HG03342 (cell line): Measurements from ENCODE around the gene MCU.
"Not testable (repeated sequence)": the region's sequence is repeated elsewhere in the genome, so short reads cannot be mapped to it uniquely, and the experiment has no call there.

Experiments
- ATAC-seq: cut with Tn5 transposase; IDR thresholded peaks from one replicate; pipeline ENCODE4 v1.9.1; 2021; ENCODE audit warnings: mild to moderate bottlenecking, moderate library complexity; ENCODE audit not compliant: unreplicated experiment

The MCU gene

DNA sequence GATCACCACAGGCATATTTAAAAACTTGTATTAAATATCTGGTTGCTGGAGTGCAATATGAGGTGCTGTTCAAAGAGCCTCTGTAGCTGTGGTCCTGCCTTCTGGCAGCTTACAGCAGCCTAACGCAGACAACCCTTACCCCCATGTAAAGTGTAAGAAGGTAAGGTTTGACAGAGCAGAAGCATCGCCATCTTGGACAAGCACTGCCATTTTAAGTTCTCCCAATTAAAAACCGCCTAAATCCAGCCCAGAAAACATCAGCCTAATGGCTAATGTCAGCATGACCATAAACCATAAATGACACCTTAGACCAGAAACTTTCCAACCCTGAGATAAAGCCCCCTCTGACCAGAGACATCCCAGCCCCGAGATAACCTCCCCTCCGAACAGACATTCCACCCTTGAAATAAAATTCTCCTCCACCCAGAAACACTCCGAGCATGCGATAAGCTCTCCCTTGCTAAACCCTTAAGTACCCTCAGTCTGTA, 196.3 kb downstream of the MCU start:
- no peak for ATAC-seq

DNA sequence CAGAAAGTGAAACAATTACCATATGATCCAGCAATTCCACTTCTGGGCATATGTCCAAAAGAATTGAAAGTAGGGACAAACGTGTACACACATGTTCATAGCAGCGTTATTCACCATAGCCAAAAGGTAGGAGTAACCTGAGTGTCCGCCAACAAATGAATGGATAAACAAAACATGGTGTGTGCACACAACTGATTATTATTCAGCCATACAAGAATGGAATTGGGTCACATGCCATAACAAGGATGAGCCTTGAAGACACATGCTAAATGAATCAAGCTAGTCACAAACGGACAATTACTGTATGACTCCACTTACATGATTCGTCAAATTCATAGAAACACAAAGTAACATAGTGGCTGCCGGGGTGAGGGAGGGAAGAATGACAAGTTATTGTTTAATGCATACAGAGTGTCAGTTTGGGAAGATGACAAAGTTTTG, 197.5 kb downstream of the MCU start:
- no peak for ATAC-seq

GRCh38 chr10:72890086-72890485, 198.1 kb downstream of the MCU start:
- ATAC-seq: no peak

DNA sequence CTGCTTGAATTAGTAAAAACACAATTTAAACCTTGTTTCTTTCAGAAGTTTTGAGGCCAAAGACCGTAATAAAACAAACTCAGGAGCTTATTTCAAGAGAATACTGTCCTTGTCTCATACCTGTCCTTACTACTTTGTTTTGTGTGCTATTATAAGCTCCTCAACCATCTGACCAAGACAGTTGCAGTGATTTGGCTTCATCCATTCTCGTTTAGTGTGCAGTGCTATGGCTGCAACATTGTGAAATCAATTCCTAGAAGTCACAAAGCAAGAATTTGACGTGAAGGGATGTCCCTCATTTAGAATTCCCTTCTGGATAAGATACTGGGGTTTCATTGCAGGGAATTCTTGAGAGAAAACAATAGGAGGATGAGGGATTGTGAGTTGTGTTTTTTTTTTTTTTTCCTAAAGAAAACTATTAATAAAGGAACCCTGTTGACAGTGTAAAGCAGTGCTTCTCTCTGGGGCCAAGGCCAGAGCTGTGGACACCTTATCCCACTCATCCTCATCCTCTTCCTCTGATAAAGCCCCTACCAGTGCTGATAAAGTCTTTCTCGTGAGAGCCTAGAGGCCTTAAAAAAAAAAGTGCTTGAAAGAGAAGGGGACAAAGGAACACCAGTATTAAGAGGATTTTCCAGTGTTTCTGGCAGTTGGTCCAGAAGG, 201.3 kb downstream of the MCU start, which contains the start of gene OIT3:
OIT3 (plus strand) TSS at position 604 of the 663 bp plus-strand sequence. CDS start 60 bp downstream, outside the sequence.
- ATAC-seq: no peak

GRCh38 chr10:72895236-72895850, 203.4 kb downstream of the MCU start:
- no peak for ATAC-seq

GRCh38 chr10:72898616-72899015, 206.7 kb downstream of the MCU start:
- ATAC-seq: no peak

GRCh38 chr10:72899545-72899944, 207.6 kb downstream of the MCU start:
- no peak for ATAC-seq

DNA sequence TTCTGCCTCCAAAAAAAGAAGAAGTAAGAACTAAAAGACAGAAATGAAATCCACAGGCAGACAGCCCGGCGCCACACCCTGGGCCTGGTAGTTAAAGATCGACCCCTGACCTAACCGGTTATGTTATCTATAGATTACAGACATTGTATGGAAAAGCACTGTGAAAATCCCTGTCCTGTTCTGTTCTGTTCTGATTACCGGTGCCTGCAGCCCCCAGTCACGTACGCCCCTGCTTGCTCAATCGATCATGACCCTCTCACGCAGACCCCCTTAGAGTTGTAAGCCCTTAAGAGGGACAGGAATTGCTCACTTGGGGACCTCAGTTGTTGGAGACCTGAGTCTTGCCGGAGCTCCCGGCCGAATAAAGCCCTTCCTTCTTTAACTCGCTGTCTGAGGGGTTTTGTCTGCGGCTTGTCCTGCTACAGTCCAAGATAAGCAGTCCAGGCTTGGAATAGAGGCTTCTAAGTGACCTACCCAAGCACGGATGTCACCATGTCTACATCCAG, 212.1 kb downstream of the MCU start:
- not testable (repeated sequence) for ATAC-seq

DNA sequence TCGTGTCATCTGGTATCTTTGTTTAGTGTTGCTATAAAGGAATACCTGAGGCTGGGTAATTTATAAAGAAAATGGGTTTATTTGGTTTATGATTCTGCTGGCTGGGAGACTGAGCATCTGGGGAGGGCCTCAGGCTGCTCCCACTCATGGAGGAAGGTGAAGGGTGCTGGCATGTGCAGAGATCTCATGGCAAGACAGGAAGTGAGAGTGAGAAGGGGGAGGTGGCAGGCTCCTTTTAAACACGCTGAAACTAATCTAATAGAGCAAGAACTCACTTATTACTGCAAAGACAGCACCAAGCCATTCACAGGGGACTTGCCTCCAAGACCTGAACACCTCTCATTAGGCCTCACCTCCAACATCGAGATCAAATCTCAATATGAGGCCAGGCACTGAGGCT, 212.9 kb downstream of the MCU start:
- ATAC-seq: no peak

GRCh38 chr10:72906446-72906845, 214.5 kb downstream of the MCU start:
- ATAC-seq: no peak

DNA sequence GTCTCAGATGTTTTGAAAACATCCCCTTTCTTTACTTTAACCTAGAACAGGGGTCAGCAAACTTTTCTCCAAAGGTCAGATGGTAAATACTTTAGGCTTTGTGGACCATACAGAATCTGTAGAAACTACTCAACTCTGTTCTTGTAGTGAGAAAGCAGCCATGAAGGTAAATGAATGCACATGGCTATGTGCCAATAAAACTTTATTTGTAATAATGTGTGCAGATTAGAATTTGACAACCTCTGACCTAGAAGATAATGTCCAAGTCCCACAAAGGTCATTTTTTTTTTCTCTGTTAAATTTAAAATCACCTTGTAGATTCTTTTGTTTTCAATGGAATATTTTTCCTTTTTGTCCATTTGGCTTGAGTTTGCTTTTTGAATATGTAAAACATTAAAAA, 218.8 kb downstream of the MCU start:
- no peak for ATAC-seq

DNA sequence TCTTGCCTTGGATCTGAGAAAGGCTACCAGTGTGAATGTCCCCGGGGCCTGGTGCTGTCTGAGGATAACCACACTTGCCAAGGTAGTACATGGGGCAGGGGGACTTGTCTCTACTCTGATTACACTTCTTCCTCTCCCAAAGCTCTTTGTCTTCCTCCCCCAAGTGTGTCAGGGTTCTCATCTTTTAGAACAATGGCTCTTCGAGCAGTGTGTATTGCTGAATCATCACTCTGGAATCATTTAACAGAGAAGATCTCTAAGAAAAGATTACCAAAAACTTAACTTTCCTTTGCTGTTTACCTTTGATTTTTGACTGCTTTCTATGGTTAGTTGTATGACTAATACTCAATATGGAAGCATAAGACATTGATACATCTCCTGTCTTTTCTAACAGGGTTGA, 219.8 kb downstream of the MCU start:
- ATAC-seq: no peak

DNA sequence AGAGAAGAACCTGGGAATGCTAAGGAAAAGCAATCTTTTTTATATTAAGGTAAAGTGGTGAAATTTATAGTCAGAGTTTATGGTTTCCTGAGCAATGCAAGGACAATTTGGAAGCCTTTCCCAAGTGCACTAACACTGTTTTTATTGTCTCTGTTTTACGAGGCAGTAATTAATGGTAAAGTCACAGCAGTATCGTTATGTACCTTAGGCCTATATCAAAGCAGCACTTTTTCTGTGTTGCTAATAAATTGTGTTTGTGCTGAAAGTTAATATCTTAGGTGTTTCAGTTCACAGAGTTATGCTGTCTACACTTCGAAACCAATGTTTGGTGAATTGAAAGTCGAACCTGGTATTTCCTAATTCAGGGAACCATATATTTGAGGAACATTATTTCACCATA, 220.8 kb downstream of the MCU start:
- ATAC-seq: no peak

- ATAC-seq: no peak
These were observed 221.3 kb downstream of the MCU start for GRCh38 chr10:72913287-72913686.

- not testable (repeated sequence) for ATAC-seq
These were observed 225.3 kb downstream of the MCU start for GRCh38 chr10:72917201-72917600.

GRCh38 chr10:72917803-72918332, 225.9 kb downstream of the MCU start:
- ATAC-seq: not testable (repeated sequence)

DNA sequence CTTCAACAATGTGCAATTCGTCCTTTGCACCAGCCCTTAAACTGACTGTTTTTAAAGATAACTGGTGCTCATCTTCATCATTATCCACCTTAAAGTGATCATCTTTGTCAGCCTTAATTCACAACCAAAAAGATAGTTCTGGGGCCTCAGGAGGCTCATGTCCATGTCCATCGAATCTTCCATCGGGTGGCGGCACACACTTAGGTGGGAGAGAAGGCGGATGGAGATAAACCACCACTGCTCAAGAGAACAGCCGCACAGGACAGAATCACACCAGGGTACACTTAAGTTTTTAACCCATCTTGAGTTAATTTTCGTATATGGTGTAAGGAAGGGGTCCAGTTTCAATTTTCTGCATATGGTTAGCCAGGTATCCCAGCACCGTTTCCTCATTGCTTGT, 226.4 kb downstream of the MCU start:
- ATAC-seq: no peak

DNA sequence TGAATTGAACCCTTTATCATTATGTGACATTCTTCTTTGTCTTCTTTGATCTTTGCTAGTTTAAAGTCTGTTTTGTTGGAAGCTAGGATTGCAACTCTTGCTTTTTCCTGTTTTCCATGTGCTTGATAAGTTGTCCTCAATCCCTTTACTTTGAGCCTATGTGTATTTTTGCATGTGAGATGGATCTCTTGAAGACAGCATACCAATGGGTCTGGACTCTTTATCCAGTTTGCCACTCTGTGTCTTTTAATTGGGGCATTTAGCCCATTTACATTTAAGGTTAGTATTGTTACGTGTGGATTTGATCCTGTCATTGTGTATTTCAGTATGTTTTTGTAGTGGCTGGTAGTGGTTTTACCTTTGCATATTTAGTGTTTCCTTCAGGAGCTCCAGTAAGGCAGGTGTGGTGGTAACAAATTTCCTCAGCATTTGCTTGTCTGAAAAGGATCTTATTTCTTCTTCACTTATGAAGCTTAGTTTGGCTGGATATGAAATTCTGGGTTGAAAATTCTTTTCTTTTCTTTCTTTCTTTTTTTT, 229.3 kb downstream of the MCU start:
- ATAC-seq: not testable (repeated sequence)

DNA sequence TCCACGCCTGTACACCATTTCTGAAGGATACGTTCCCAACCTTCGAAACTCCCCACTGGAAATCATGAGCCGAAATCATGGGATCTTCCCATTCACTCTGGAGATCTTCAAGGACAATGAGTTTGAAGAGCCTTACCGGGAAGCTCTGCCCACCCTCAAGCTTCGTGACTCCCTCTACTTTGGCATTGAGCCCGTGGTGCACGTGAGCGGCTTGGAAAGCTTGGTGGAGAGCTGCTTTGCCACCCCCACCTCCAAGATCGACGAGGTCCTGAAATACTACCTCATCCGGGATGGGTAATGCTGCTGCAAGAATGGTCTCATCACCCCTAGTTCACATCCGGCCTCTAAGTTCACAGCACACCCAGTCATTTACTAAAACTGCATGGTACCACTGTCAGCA, 232.4 kb downstream of the MCU start:
- ATAC-seq: no peak

DNA sequence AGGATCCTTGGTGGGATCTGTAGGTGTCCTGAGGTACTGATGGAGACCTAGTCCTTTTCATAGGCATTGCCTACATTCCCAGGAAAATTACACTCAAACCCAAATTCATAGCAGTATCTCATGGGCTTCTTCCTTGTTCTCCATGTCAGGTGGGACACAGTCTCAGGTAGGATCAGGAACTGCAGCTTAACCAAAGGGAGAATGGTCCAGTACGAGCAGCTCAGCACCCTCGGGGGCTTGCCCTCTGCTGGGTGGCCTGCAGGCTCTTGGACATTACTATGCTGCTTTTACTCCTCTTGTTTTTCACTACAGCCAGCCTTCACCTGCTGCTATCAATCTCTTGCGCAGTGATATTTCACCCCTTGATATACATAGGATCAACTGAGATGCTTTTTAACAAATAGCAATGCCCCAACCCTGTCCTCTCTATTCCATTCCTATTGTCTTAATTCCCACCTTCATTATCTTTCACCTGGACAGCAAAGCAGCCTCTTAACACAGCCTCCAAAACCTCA, 234.1 kb downstream of the MCU start:
- ATAC-seq: no peak

GRCh38 chr10:72927485-72927884, 235.5 kb downstream of the MCU start:
- ATAC-seq: no peak

GRCh38 chr10:72928798-72929197, 236.9 kb downstream of the MCU start:
- ATAC-seq: no peak
